Kidney epithelial cell (primary cell): ENCODE measurements around the gene ARHGEF26. TPM values are rescaled to one million over a fixed set of nuclear protein-coding genes. Genes with fewer than 3 reads are reported as not detected.

ENCODE experiments used
- DNase-seq: peaks from one replicate; pipeline ENCODE4 v3.0.0-alpha.2; 2010; ENCODE audit warnings: low read depth
- H3K27me3 ChIP-seq: 2 replicates; pipeline ENCODE4 v1.6.0; 2011; ENCODE audit warnings: low read length; ENCODE audit not compliant: control insufficient read depth, insufficient read depth
- H3K36me3 ChIP-seq: 2 replicates; pipeline ENCODE4 v1.5.1; 2011; ENCODE audit warnings: low read length; ENCODE audit not compliant: control insufficient read depth, insufficient read depth
- H3K4me3 ChIP-seq: 2 replicates; pipeline ENCODE4 v1.5.1; 2011; ENCODE audit warnings: low read depth, mild to moderate bottlenecking, control low read depth, low read length
- total RNA-seq: library from RNA; depleted of rRNA; stranded (reverse); fragments of >200 nt; gene quantifications from 2 replicates; pipeline ENCODE4 v1.2.3, GENCODE V29; 2015
- TF ChIP-seq, protein P1 (sequence below): IDR thresholded peaks from 2 replicates; pipeline ENCODE4 v1.5.1; 2011; ENCODE audit warnings: mild to moderate bottlenecking, moderate library complexity, low read length, control low read depth, inconsistent platforms; ENCODE audit not compliant: insufficient read depth, poor library complexity, severe bottlenecking

The ARHGEF26 gene
- total RNA-seq, 1 donor from 2014 or later: 1.4 TPM

DNA sequence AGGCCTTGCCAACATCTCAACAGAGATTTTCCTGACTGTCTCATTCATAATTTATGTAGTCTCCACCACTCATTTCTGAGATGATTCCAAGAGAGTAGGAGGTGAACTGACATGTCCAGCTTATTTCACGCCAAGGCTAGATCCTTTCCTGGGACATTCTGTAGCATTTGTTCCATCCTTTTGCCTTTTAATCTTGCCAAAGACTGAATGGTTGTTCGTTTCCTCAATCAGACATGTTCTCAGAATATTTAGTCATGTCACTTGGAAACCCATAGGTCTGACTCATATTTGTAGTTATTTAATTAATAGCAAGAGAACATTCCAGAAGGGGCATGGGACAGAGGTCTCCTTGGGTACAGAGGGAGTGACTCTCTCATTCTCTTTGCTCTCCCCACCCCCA, 122.2 kb downstream of the ARHGEF26 start:
- TF ChIP-seq, protein P1, sequence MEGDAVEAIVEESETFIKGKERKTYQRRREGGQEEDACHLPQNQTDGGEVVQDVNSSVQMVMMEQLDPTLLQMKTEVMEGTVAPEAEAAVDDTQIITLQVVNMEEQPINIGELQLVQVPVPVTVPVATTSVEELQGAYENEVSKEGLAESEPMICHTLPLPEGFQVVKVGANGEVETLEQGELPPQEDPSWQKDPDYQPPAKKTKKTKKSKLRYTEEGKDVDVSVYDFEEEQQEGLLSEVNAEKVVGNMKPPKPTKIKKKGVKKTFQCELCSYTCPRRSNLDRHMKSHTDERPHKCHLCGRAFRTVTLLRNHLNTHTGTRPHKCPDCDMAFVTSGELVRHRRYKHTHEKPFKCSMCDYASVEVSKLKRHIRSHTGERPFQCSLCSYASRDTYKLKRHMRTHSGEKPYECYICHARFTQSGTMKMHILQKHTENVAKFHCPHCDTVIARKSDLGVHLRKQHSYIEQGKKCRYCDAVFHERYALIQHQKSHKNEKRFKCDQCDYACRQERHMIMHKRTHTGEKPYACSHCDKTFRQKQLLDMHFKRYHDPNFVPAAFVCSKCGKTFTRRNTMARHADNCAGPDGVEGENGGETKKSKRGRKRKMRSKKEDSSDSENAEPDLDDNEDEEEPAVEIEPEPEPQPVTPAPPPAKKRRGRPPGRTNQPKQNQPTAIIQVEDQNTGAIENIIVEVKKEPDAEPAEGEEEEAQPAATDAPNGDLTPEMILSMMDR: no peak
- Histone ChIP-seq H3K36me3 (no peaks in the 10 kb centered on the region), H3K4me3 (no peak overlapping the region), H3K27me3 (no peaks in the 10 kb centered on the region)
- no peak for DNase-seq

DNA sequence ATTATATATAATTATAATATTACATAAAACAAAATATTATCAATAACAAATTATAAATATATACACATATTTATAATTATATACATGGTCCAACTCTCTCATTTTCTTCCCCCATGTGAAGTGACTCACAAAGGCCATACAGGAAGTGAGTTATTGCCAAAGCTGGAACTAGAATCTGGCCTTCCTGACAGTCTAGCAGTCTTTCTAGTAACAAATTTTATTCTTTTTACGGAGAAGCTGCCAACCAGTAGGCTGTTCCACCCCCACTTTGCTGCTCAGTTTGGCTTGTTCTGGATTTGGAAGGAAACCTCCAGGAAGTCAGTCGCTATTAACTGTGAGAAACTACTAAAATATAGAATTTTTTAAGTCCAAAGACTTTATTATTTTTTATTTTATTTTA, 123.5 kb downstream of the ARHGEF26 start:
- TF ChIP-seq, protein P1: no peak
- no peaks in the 10 kb centered on the region for H3K27me3 ChIP-seq
- DNase-seq: no peak

DNA sequence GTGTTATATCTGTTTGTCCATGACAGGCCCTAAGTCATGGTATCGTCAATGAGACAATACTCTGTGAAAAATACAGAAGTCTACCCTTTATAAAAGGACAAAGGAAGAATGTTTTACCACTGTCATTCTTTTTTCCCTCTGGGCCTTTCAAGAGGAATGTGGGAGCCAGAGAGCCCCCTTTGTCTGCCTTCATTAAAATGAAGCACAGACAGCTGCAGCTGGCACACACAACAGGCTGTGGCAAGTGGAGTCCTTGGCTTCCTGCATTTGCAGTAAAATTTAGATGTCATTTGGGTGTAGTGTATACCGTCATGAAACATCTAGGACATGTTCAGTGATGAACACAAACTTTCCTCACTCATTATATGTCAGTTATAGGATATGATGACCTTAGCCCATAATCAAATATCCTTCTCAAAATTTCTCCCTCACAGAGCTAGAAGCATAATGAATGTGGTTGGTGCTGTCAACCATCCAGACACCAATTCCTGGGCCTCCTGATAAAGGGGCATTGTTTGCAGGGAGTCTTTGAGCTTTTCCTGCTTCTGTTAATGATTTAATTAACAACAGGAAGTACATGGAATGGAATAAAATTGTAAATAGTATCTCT, 126.7 kb downstream of the ARHGEF26 start:
- Histone ChIP-seq H3K4me3 (no peak overlapping the region), H3K36me3 (no peaks in the 10 kb centered on the region)

More for the DNA sequence above, 123.5 kb downstream of the ARHGEF26 start:
- Histone ChIP-seq H3K36me3 (no peaks in the 10 kb centered on the region), H3K4me3 (no peak overlapping the region)

DNA sequence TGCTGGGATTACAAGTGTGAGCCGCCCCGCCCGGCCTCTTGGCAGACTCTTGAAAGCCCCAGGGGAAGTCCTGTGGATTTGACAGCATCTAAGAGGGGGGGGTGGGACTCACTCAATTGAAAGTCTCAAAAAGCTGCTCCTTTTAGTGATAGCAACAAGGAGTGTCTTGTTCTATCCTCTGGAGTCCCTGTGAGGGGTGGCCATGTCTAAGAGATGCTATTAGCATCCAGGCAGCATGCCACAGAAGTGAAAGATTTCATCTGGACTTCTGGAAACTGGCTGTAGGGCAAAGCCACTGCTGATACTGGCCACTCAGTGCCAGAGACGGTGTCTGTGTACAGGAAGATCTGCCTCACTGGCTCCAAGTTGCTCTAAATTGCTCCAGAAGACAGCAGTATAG, 129.1 kb downstream of the ARHGEF26 start:
- TF ChIP-seq, protein P1: no peak
- Histone ChIP-seq H3K4me3 (no peak overlapping the region), H3K36me3 (no peaks in the 10 kb centered on the region), H3K27me3 (no peaks in the 10 kb centered on the region)
- no peak for DNase-seq

More for the DNA sequence above, 126.7 kb downstream of the ARHGEF26 start:
- no peaks in the 10 kb centered on the region for H3K27me3 ChIP-seq
- TF ChIP-seq, protein P1: no peak
- no peak for DNase-seq

DNA sequence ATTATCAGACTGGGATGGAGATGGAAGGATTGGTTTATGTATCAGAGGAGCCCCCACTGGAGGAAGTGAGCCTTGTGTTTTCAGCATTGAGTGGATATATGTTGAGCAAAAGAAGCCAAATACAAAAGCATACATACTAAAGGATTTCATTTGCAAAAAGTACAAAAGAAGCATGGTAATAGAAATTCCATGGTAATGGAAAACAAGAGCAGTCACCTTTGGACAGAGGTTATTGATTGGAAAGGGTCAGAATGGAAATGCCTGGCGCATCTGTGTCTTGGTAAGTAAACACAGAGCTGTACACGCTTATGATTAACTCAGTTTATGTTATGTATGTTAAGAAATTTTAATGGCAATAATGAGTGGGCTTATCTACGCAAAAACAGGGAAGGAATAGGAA, 130.4 kb downstream of the ARHGEF26 start:
- TF ChIP-seq, protein P1: no peak
- H3K4me3 ChIP-seq: no peak overlapping the region
- H3K27me3 ChIP-seq: no peaks in the 10 kb centered on the region
- H3K36me3 ChIP-seq: no peaks in the 10 kb centered on the region
- no peak for DNase-seq
